Measurements from ENCODE around the gene ADGRG4. TPM values are rescaled to one million over a fixed set of nuclear protein-coding genes. Genes with fewer than 3 reads are reported as not detected.

The ADGRG4 gene
- total RNA-seq, 6 donors from 2014 or later, result under 0.01 to 0.17 (median 0.10) TPM; not detected in 1

DNA sequence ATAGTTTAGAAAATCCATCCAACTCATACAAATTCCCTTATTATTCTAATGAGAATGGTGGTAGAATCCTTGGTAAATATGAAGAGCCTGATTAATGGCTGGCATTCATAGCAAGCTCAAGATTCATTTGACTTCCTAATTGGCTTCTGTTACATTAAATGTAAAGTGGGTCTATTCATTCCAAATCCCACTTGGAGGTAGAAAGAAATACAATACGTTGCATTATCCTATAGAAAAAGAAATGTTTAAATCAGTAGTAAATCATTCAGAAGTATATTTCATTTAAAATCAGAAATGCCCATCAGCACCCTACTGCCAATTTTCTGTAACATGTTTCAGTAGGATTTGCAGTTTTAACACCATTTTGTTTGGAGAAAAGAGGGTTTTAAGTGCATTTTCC is 6.7 kb downstream of the ADGRG4 start:
- TF ChIP-seq CTCF (IDR thresholded peaks at IDR 0.05) (no peak), EP300 (IDR thresholded peaks at IDR 0.05) (no peak), POLR2A (IDR thresholded peaks at IDR 0.05) (no peak), POLR2AphosphoS5 (IDR thresholded peaks at IDR 0.05) (no peak)
- ATAC-seq (ENCODE audit: low FRiP score in 2 of 2) (no peak), DNase-seq (no peak)
- Histone ChIP-seq H3K36me3 (no peaks in the 10 kb centered on the region), H3K27me3 (no peaks in the 10 kb centered on the region), H3K27ac (no peak overlapping the region), H3K9me3 (no peaks in the 10 kb centered on the region), H3K4me1 (no peaks in the 10 kb centered on the region), H3K4me3 (no peak overlapping the region)
- 30 to 60% methylated on average over 1 of the region's 1 CpG for WGBS, 2 donors

GRCh38 chrX:136310411-136310810 is 9.6 kb downstream of the ADGRG4 start:
- Histone ChIP-seq H3K4me3 (no peak overlapping the region), H3K4me1 (no peaks in the 10 kb centered on the region), H3K27me3 (no peaks in the 10 kb centered on the region), H3K36me3 (no peaks in the 10 kb centered on the region), H3K27ac (no peak overlapping the region), H3K9me3 (no peaks in the 10 kb centered on the region)
- ATAC-seq (ENCODE audit: low FRiP score in 2 of 2), result no peak
- no peak for DNase-seq
- 87 to 89% methylated on average over 2 of the region's 2 CpGs for WGBS, 2 donors
- TF ChIP-seq EP300 (IDR thresholded peaks at IDR 0.05) (no peak), POLR2AphosphoS5 (IDR thresholded peaks at IDR 0.05) (no peak), CTCF (IDR thresholded peaks at IDR 0.05) (no peak), POLR2A (IDR thresholded peaks at IDR 0.05) (no peak)

- Histone ChIP-seq H3K4me3 (no peak overlapping the region), H3K27ac (no peak overlapping the region), H3K4me1 (no peaks in the 10 kb centered on the region), H3K9me3 (no peaks in the 10 kb centered on the region), H3K27me3 (no peaks in the 10 kb centered on the region), H3K36me3 (no peaks in the 10 kb centered on the region)
- no peak for ATAC-seq (ENCODE audit: low FRiP score in 2 of 2)
- DNase-seq, result no peak
- WGBS, 2 donors, result 78 to 87% methylated on average over 2 of the region's 2 CpGs
- no peak for TF ChIP-seq EP300 (IDR thresholded peaks at IDR 0.05)
- no peak for TF ChIP-seq POLR2A (IDR thresholded peaks at IDR 0.05)
- no peak for TF ChIP-seq POLR2AphosphoS5 (IDR thresholded peaks at IDR 0.05)
- TF ChIP-seq CTCF (IDR thresholded peaks at IDR 0.05), result no peak
Measured at GRCh38 chrX:136318156-136318555, 17.4 kb downstream of the ADGRG4 start.

DNA sequence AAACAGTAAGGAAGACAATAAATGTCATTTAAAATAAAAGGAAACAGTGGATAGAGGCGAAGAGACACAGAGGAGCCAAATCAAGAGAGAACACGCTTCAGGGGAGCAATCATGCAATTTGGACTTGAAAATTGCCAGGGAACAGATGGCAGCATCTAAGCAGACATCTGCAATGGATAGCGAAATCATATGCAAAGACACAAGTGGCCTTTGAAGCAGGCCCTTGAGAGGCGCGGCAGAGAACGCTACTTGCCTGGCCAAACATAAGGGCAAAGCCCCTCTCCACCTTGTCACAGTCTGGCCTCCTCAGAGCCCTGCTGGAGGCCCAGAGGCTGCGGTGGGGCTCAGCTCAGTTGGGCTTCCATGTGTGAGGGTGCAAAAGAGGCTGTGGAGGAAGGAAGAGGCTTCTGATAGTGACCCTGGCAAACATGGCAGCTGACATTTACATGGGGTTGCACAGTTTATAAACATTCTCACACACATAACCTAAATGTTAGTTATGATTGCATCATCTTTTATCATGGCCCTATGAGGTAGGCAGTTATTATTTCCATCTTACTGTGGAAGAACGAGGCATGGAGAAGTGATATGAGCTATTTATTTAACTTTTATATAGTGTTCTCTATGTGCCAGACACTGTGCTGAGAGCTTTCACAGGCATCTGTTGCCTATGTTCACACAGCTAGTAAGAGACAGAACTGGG is 18.3 kb downstream of the ADGRG4 start:
- no peak overlapping the region for H3K27ac ChIP-seq

More for the DNA sequence above, 18.3 kb downstream of the ADGRG4 start:
- no peaks in the 10 kb centered on the region for H3K36me3 ChIP-seq
- TF ChIP-seq CTCF (IDR thresholded peaks at IDR 0.05) (no peak), EP300 (IDR thresholded peaks at IDR 0.05) (no peak), POLR2AphosphoS5 (IDR thresholded peaks at IDR 0.05) (no peak), POLR2A (IDR thresholded peaks at IDR 0.05) (no peak)
- ATAC-seq (ENCODE audit: low FRiP score in 2 of 2) (no peak), DNase-seq (no peak)
- H3K4me1 ChIP-seq, result no peaks in the 10 kb centered on the region
- no peaks in the 10 kb centered on the region for H3K9me3 ChIP-seq
- H3K27me3 ChIP-seq, result no peaks in the 10 kb centered on the region
- 69 to 87% methylated on average over 8 of the region's 8 CpGs for WGBS, 2 donors
- no peak overlapping the region for H3K4me3 ChIP-seq

Data from upper lobe of left lung (tissue), 6 donors.